A549 treated with GW870086 at 1 μM for 4 hours (cell line): Measurements from ENCODE around the gene CRACR2A. TPM values are rescaled to one million over a fixed set of nuclear protein-coding genes. Genes with fewer than 3 reads are reported as not detected.

Experiments used
- total RNA-seq: library from RNA; stranded (reverse); fragments of 200-300 nt; extraction: Qiagen RNA extraction; gene quantifications from 5 replicates; pipeline ENCODE4 v1.2.3, GENCODE V29; 2022; ENCODE audit warnings: low read depth

Gene CRACR2A
- 1.3 to 1.9 TPM (median 1.5 TPM) in 5 replicates for total RNA-seq

GRCh38 chr12:3752741-3753486 lies at the start of gene CRACR2A:
CRACR2A (minus strand) TSS chr12:3753109; CDS start chr12:3696999, 56,110 bp downstream.

Other genes starting within 250 kb of the CRACR2A start
- 1.0 to 2.6 TPM (median 1.6 TPM) in 5 replicates for gene PARP11, start 120.3 kb upstream of the CRACR2A start, total RNA-seq